Tibial nerve (tissue), 4 donors: Measurements from ENCODE around the gene IRF5.

Experiments
- CTCF ChIP-seq, 5 experiments: fragments of 200-600 bp in 3 of 5; fragments of 450-650 bp in 2 of 5; sonication (generic) in 3 of 5; IDR thresholded peaks; one replicate each; pipeline ENCODE4 v1.5.1; 2016 to 2019; ENCODE audit warnings: antibody characterized with exemption in 5 of 5, mild to moderate bottlenecking in 3 of 5, moderate library complexity in 2 of 5
- EP300 ChIP-seq, 2 donors: sonication (generic); formaldehyde crosslinking; IDR thresholded peaks; one replicate each; pipeline ENCODE4 v1.6.1; 2017; ENCODE audit warnings: antibody characterized with exemption in 2 of 2, mild to moderate bottlenecking in 1 of 2
- POLR2A ChIP-seq, 2 donors: fragments of 450-650 bp; IDR thresholded peaks; one replicate each; pipeline ENCODE4 v1.6.1; 2017; ENCODE audit warnings: antibody characterized with exemption in 2 of 2, mild to moderate bottlenecking in 2 of 2, moderate library complexity in 2 of 2

- TF ChIP-seq POLR2A (IDR thresholded peaks at IDR 0.05) (no peak), CTCF (IDR thresholded peaks at IDR 0.05) (no peak), EP300 (IDR thresholded peaks at IDR 0.05) (no peak)
These were observed 25.6 kb downstream of the IRF5 start for GRCh38 chr7:128963327-128963757.
